Right cardiac atrium (tissue), 5 donors: ENCODE measurements around the gene APLP2. TPM values are rescaled to one million over a fixed set of nuclear protein-coding genes. Genes with fewer than 3 reads are reported as not detected.

Experiments
- ATAC-seq, 2 donors: fragments of 200-7000 bp; cut with Tn5 transposase; one replicate each; pipeline versions ENCODE4 v1.8.0 to v1.9.1; 2020; ENCODE audit warnings: moderate library complexity in 2 of 2, mild to moderate bottlenecking in 1 of 2
- DNase-seq, 3 donors: peaks; one replicate each; pipeline ENCODE4 v3.0.0-alpha.2; 2020
- H3K27ac ChIP-seq: one replicate; pipeline ENCODE4 v1.5.1; 2013; ENCODE audit warnings: mild to moderate bottlenecking, low read length, control low read depth, moderate library complexity
- H3K27me3 ChIP-seq: one replicate; pipeline ENCODE4 v1.6.1; 2013; ENCODE audit not compliant: control insufficient read depth, insufficient read depth
- H3K4me1 ChIP-seq: one replicate; pipeline ENCODE4 v1.6.1; 2013; ENCODE audit warnings: low read length; ENCODE audit not compliant: control insufficient read depth, insufficient read depth
- H3K4me3 ChIP-seq: one replicate; pipeline ENCODE4 v1.5.1; 2013; ENCODE audit warnings: low read length, control low read depth
- H3K9me3 ChIP-seq: one replicate; pipeline ENCODE4 v1.6.1; 2013; ENCODE audit warnings: low read length; ENCODE audit not compliant: control insufficient read depth
- WGBS: extraction: QIAGEN DNeasy Blood & Tissue Kit; methylation state at CpG from one replicate; pipeline ENCODE4 v1.1.7; 2013; 5-methylcytosine and 5-hydroxymethylcytosine counted together
- intact Hi-C, 4 donors: fragments of 100-400 bp; cut with DNase I; formaldehyde crosslinking; loops; one replicate each; pipeline versions ENCODE4 v1.11.0 to v1.14.0; 2022 to 2023
- polyA plus RNA-seq: library from polyadenylated mRNA; stranded (reverse); fragments of 200-250 nt; gene quantifications from one replicate; pipeline ENCODE4 v1.2.3, GENCODE V29; 2013
- total RNA-seq, 4 donors: library from RNA; stranded (reverse); fragmentation: NEBNext Ultra II Directional; extraction: Animal tissue kit (Norgen Biotek cat#: 25700); gene quantifications; one replicate each; pipeline ENCODE4 v1.2.1, GENCODE V29; 2021
- donor health status: healthy with polysubstance abuse.
- donor health status: DM: no; HTN: yes; CAD: no.
- donor health status: DM: no; HTN: no; CAD: no.
- donor health status: DM: no; HTN: yes; CAD: no; lungs with severe emphysema.
- donor health status: DM: yes; HTN: yes; CAD: no.

APLP2 gene
- total and polyA plus RNA-seq, 5 donors = 228 to 375 (median 330) TPM

DNA sequence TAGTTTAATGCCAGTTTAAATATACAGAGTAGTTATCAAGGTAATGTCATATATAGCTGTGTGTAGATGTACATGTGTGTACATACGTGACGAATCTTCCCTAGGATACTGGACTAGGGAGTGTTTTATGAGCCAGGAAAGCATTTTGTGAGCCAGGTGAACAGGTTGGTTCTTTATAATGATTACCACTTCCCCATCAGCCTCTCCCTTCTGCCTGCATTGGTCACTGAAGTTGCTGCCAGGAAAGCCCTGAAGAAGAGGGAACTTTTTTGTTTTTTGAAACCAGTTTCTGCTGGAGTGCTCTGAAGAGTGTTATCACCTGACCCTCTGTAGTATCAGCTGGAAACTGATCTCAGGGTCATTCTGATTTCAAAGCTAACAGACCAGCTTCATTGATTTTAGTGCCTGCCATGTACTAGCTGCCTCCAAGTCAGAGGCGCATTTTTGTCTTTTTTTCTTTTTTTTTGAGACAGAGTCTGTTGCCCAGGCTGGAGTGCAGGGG is 75.7 kb downstream of the APLP2 start:
- H3K4me1 ChIP-seq = no peaks in the 10 kb centered on the region
- 91% methylated on average over 3 of the region's 3 CpGs for WGBS
- no peak for DNase-seq
- no peak overlapping the region for H3K4me3 ChIP-seq
- no peaks in the 10 kb centered on the region for H3K27me3 ChIP-seq
- intact Hi-C loops = no loop called here
- H3K9me3 ChIP-seq = no peaks in the 10 kb centered on the region
- H3K27ac ChIP-seq = no peak overlapping the region
- no peak for ATAC-seq

DNA sequence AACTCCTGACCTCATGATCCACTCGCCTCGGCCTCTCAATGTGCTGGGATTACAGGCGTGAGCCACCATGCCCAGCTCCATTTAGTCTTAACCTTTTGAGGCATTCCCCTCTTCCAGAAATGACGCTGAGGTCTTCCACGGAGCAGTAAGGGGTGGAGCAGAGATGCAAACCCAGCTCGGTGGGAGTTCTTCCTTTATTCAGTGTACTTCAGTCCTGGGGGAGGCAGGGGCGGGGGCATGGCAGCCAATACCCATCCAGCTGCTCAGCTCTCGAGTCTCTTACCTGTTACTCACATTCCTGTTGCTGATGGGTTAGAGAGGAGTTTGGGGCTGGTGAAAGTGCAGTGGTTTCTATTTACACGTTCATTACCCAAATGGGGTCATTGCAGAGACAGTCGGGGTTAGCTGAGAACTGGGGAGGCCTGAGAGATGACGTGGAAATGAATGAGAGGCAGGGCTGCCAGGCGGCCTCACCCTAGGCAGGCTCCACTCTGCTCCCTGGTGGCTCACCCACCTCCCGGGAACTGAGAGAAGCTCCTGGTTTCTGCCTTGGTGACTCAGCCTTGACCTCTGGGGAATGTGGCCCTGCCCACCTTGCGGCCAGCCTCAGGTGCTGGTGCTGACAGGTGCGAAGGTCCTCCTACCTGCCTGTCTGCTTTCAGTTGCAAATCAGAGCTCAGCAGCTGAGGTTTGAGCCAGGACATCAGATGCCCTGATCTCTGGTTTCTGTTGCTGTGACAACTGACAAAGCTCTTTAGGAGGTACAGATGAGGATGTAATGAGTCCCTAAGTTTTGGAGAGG is 76.5 kb downstream of the APLP2 start:
- Histone ChIP-seq H3K4me1 (no peaks in the 10 kb centered on the region), H3K27ac (peak overlapping the region; percentile 49), H3K4me3 (no peak overlapping the region), H3K9me3 (no peaks in the 10 kb centered on the region), H3K27me3 (no peaks in the 10 kb centered on the region)
- intact Hi-C loops = no loop called here
- ATAC-seq (peak; percentile 54 to 64), DNase-seq (no peak)
- 72% methylated on average over 15 of the region's 15 CpGs for WGBS

DNA sequence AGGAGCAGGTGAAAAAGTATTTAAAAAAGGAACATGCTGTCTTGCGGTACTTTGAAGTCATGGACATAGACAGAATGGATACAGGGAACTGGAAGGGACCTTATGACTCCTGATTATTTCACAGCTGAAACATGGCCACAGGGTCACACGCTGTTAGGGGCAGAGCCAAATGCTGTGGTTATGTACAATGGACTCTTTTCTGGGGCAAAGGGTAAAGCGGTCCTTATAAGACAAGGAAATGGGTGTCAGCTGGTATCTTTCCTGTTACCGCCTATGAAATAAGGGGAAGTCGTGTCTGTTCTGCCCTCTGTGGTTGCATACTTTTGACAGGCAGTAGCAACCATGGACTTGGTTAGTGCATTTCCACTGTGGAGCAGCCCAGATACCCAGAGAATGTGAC is 77.1 kb downstream of the APLP2 start:
- Histone ChIP-seq H3K4me3 (no peak overlapping the region), H3K27ac (peak overlapping the region; percentile 49), H3K4me1 (no peaks in the 10 kb centered on the region), H3K27me3 (no peaks in the 10 kb centered on the region), H3K9me3 (no peaks in the 10 kb centered on the region)
- no peak for DNase-seq
- intact Hi-C loops = no loop called here
- peak; percentile 72 to 87 for ATAC-seq
- 42% methylated on average over 5 of the region's 5 CpGs for WGBS

DNA sequence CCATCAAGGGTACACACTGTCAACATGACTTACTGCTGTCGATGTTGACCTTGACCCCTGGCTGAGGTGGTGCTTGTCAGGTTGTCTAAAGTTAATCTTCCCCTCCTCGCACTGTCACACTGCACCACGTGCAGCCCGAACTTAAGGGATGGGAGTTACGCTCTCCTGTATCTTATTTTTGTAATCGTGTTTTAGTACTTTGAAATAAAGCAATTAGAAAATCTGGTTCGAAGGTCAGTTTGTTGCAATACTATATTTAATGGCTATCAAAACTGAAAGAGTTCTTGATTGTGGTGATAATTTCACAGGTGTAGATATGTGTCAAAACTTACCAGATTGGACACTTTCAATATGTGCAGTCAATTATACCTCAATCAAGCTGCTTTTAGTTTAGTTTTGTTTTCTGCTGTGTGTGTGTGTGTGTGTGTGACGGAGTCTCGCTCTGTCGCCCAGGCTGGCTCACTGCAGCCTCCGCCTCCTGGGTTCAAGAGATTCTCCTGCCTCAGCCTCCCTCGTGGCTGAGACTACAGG is 79.2 kb downstream of the APLP2 start:
- Histone ChIP-seq H3K27me3 (no peaks in the 10 kb centered on the region), H3K27ac (no peak overlapping the region), H3K9me3 (no peaks in the 10 kb centered on the region), H3K4me3 (no peak overlapping the region), H3K4me1 (no peaks in the 10 kb centered on the region)
- WGBS = 92% methylated on average over 12 of the region's 12 CpGs
- intact Hi-C loops = no loop called here
- DNase-seq (no peak), ATAC-seq (no peak)

DNA sequence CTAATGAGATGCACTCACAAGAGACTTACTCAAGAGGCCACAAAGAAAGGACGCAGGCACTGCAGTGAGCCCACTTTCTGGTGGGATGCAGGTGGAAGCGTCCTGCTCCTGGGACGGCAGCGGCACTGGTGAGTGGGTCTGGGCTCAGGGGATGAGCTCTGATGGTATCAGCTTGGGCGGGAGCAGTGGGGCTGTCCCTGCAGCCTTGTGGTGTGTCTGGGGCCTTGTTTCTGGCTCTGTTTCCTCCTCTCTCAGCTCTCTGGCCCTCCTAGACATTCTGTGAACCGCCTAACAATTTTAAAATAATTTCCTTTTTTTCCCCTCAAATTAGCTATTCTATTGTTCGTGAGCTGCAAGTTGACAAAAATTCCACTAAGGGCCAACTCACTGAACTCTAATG is 81.1 kb downstream of the APLP2 start:
- no peak overlapping the region for H3K4me3 ChIP-seq
- no peak for DNase-seq
- H3K4me1 ChIP-seq = no peaks in the 10 kb centered on the region
- no peak overlapping the region for H3K27ac ChIP-seq
- ATAC-seq = no peak
- no peaks in the 10 kb centered on the region for H3K27me3 ChIP-seq
- 89% methylated on average over 7 of the region's 7 CpGs for WGBS
- H3K9me3 ChIP-seq = no peaks in the 10 kb centered on the region
- intact Hi-C loops = no loop called here

DNA sequence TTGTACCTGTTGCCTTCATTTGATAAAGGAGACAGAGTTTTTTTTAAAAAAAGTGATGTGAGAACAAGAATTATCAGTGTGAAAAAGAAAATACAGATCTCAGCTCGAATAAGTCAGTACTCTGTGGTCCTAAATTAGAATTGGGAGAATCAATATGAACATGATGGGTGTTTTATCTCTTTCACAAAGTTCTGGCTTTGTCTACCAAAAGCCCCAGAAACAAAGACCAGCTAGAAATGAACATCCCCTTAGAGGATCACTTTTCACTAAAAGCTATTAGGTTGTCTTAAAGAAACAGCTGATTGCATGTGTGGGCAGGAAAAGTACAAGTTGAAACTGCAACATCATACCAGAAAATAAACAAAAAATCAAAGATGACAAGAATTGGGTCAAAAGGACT is 81.5 kb downstream of the APLP2 start:
- no peak overlapping the region for H3K4me3 ChIP-seq

DNA sequence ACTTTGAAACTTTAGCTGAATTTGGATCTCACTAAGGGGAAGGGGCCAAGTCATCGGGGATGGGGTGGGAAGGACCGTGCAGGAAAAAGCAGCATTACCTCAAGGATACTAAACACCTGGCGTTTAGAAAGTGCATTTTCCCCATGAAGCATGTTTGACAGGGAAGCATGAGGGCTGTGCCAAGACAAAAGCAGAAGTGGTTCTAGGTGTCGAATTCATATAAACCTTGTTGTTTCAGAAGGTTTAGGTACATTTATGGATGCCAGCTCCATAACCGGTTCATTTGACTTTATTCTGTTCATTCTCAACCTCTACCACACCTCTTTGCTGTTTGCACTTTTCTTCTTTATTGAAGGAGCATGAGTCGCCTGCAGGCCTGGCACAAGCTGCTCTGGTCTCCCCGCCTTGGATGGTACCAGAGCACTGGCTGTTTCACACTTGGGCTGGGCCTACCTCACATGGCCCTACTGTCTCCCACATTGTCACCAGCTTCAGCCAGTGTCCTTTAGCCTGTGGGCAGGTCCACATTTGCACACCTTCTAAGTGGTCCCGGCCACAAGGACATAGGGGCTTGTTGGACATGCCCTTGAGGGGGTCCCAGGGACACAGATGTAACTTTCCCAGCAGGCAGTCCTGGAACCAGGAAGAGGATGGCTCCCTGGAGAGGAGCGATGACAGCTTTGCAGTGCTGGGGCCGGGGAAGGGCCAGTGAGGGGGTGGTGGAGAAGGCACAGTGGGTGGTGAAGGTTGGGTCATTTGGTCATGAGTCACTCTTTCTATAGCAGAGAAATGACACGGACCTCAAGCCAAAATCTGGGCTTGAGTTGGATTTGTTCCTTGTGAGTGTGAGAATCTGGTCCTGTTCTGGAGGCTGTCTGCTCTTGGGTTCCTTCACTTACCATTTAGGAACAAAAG is 86.7 kb downstream of the APLP2 start:
- ATAC-seq = peak in 1 of 2 donors; percentile 27
- H3K4me3 ChIP-seq = no peak overlapping the region
- no peak overlapping the region for H3K27ac ChIP-seq
- no peak for DNase-seq
- H3K4me1 ChIP-seq = no peaks in the 10 kb centered on the region
- intact Hi-C loops = no loop called here
- no peaks in the 10 kb centered on the region for H3K27me3 ChIP-seq
- 80% methylated on average over 11 of the region's 11 CpGs for WGBS
- H3K9me3 ChIP-seq = no peaks in the 10 kb centered on the region

More for the DNA sequence above, 81.5 kb downstream of the APLP2 start:
- H3K27ac ChIP-seq = no peak overlapping the region
- WGBS = 71% methylated on average over 1 of the region's 1 CpG
- no peak for ATAC-seq
- H3K9me3 ChIP-seq = no peaks in the 10 kb centered on the region
- no peaks in the 10 kb centered on the region for H3K4me1 ChIP-seq
- no peak for DNase-seq
- intact Hi-C loops = no loop called here
- no peaks in the 10 kb centered on the region for H3K27me3 ChIP-seq

DNA sequence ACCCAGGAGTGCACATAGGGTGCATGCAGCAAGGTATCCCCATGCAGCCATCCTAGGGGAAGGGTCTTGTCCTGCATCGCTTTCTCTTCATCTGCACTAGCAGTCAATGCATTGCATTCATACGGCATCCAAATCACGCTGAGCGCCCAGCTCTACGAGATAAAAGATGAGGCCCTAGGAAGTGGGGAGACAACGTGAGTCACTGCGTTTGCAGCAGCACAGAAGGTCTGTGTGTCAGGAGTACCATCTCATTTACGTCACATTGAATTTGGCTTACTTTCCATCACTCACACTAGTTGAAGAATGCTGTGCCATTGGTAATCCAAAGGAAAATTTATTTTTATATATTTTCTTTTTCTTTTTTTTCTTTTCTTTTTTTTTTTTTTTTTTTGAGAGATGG is 87.4 kb downstream of the APLP2 start:
- Histone ChIP-seq H3K27me3 (no peaks in the 10 kb centered on the region), H3K9me3 (no peaks in the 10 kb centered on the region), H3K27ac (no peak overlapping the region), H3K4me3 (no peak overlapping the region), H3K4me1 (no peaks in the 10 kb centered on the region)
- DNase-seq (no peak), ATAC-seq (no peak)
- intact Hi-C loops = no loop called here
- 66% methylated on average over 8 of the region's 8 CpGs for WGBS

DNA sequence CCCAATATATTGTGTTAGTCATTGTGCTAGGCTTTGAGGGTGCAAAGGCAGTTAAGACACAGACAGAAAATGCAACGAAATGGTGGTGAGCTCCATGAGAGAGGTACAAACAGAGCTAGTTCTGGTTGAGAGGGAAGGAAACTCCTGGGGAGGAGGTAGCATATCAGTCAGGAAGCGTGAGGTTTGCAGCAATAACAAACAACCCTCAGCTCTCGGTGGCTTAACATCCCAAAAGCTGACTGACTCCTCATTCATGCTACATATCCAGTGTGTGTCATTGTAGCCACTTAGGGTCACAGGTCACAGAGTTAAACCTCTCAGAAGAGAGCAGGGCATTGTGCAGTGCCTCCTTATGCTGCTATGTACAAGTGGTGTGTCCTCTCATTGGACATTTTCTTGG is 88.1 kb downstream of the APLP2 start:
- DNase-seq = no peak
- intact Hi-C loops = no loop called here
- Histone ChIP-seq H3K4me1 (no peaks in the 10 kb centered on the region), H3K4me3 (no peak overlapping the region), H3K27ac (no peak overlapping the region), H3K27me3 (no peaks in the 10 kb centered on the region), H3K9me3 (no peaks in the 10 kb centered on the region)
- WGBS = 74% methylated on average over 3 of the region's 3 CpGs
- ATAC-seq = no peak

DNA sequence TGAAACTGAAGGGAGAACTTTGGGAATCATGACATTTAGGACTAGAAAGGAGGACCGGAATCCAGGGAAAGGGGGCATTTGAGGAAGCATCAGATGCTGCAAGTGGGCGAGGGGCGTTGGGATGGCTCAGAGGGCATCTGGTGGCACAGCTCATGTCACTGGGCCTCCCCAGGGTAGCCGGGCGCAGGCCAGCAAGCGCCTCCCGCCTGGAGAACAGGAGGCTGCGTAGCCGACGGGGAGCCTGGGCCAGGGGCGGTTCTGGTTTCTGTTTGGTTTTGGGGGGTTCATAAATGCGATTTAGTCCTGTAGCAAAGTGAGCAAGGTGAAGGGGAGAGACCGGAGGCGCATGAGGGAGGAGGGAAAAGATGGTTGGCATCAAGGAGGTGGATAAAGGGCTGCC is 89.4 kb downstream of the APLP2 start:
- H3K27ac ChIP-seq = no peak overlapping the region
- H3K27me3 ChIP-seq = no peaks in the 10 kb centered on the region
- ATAC-seq (no peak), DNase-seq (no peak)
- WGBS = 80% methylated on average over 14 of the region's 14 CpGs
- intact Hi-C loops = no loop called here
- no peaks in the 10 kb centered on the region for H3K9me3 ChIP-seq
- no peak overlapping the region for H3K4me3 ChIP-seq
- no peaks in the 10 kb centered on the region for H3K4me1 ChIP-seq
